ENCODE results near the gene LRRN1. TPM values are rescaled to one million over a fixed set of nuclear protein-coding genes. Genes with fewer than 3 reads are reported as not detected.

LRRN1 gene
- total RNA-seq, 1 experiment from 2014 or later = not detected

DNA sequence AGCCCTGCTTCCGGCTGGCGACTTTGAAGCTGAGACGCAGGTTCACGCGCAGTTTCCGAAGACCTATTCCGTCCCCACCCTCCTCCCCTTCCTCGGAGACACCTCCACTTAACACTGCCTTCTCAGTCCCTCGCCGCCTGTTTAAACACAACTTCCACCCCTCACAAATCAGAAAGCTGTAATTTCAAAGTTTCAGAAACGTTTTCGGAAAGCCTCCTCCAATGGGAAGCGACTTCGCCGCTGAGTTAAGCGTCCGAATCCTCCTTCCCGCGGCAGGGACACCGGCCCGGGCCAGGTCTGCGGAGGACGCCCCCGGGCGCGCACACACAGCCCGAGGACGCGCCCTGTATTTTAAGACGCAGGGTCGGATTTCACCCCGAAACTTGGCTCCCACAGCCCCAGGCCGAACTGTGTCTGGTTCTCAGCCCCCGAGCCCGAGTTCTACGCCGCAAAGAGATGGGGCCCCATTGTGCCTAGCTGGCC lies 559 bp upstream of the LRRN1 start:
- no TSS peak for BruUV-seq (replicated peaks)
- TF ChIP-seq EZH2phosphoT487 (IDR thresholded peaks at IDR 0.05; ENCODE audit: borderline replicate concordance, low read length) (no peak), EZH2 (IDR thresholded peaks at IDR 0.05; ENCODE audit: low read length, unreplicated experiment) (no peak)
- TF ChIP-seq, protein P1, sequence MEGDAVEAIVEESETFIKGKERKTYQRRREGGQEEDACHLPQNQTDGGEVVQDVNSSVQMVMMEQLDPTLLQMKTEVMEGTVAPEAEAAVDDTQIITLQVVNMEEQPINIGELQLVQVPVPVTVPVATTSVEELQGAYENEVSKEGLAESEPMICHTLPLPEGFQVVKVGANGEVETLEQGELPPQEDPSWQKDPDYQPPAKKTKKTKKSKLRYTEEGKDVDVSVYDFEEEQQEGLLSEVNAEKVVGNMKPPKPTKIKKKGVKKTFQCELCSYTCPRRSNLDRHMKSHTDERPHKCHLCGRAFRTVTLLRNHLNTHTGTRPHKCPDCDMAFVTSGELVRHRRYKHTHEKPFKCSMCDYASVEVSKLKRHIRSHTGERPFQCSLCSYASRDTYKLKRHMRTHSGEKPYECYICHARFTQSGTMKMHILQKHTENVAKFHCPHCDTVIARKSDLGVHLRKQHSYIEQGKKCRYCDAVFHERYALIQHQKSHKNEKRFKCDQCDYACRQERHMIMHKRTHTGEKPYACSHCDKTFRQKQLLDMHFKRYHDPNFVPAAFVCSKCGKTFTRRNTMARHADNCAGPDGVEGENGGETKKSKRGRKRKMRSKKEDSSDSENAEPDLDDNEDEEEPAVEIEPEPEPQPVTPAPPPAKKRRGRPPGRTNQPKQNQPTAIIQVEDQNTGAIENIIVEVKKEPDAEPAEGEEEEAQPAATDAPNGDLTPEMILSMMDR (conservative IDR thresholded peaks at IDR 0.05; ENCODE audit: low read depth, low read length) = no peak

DNA sequence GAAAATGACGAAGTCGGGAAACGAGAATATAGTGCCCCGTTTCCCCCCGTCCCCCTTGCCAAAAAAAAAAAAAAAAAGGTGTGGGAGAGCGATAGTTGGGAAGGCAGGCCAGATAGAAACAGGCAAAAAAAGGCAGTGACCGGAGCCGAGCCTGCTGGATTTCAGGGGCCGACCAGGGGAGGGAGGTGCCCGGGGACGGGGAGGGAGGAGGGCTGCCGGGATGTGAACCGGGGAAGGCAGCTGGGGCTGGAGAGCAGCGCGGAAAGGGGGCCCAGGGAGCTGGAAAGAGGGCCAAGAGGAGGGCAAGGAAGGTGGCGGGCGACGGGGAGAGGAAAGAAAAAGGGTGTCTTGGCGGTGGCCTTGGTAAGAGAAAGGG lies 837 bp downstream of the LRRN1 start:
- no peaks in the 10 kb centered on the region for H3K27me3 ChIP-seq (ENCODE audit: low read length)
- H3K27ac ChIP-seq (ENCODE audit: low read length) = no peak overlapping the region
- DNase-seq (no peak), ATAC-seq (no peak)
- no peak overlapping the region for H3K4me2 ChIP-seq (ENCODE audit: low read length)
- H3K9ac ChIP-seq (ENCODE audit: low read length) = no peak overlapping the region
- POLR2A ChIA-PET (ENCODE audit: unreplicated experiment) = no interaction called here
- CTCF ChIA-PET = no interaction called here
- no peak overlapping the region for H2AFZ ChIP-seq (ENCODE audit: low read length)
- TF ChIP-seq, protein P1 (conservative IDR thresholded peaks at IDR 0.05; ENCODE audit: low read depth, low read length) = no peak
- no peak for TF ChIP-seq EZH2 (IDR thresholded peaks at IDR 0.05; ENCODE audit: low read length, unreplicated experiment)
- TF ChIP-seq EZH2phosphoT487 (IDR thresholded peaks at IDR 0.05; ENCODE audit: borderline replicate concordance, low read length) = no peak
- no peaks in the 10 kb centered on the region for H3K9me2 ChIP-seq (replicated peaks; ENCODE audit: low read length)
- no peak overlapping the region for H3K4me3 ChIP-seq (ENCODE audit: low read length)
- no peaks in the 10 kb centered on the region for H4K20me1 ChIP-seq (ENCODE audit: low read length)
- H3K9me3 ChIP-seq (ENCODE audit: low read length) = peaks cover 10% of the 10 kb centered on the region
- H3K79me2 ChIP-seq (ENCODE audit: low read length) = no peaks in the 10 kb centered on the region
- no peaks in the 10 kb centered on the region for H3K36me3 ChIP-seq (ENCODE audit: low read depth, low read length)
- no peaks in the 10 kb centered on the region for H3F3A ChIP-seq (ENCODE audit: low read length, unreplicated experiment)
- H3K4me1 ChIP-seq (ENCODE audit: insufficient read depth, low read length) = no peaks in the 10 kb centered on the region
- intact Hi-C loops (cut with micrococcal nuclease) = no loop called here
- BruUV-seq (replicated peaks) = no TSS peak

More for the DNA sequence above, 559 bp upstream of the LRRN1 start:
- peaks cover 17% of the 10 kb centered on the region for H3K9me3 ChIP-seq (ENCODE audit: low read length)
- intact Hi-C loops (cut with micrococcal nuclease) = no loop called here
- no peak overlapping the region for H3K27ac ChIP-seq (ENCODE audit: low read length)
- no peak overlapping the region for H3K4me3 ChIP-seq (ENCODE audit: low read length)
- H2AFZ ChIP-seq (ENCODE audit: low read length) = no peak overlapping the region
- POLR2A ChIA-PET (ENCODE audit: unreplicated experiment) = no interaction called here
- no peaks in the 10 kb centered on the region for H3K9me2 ChIP-seq (replicated peaks; ENCODE audit: low read length)
- H3K36me3 ChIP-seq (ENCODE audit: low read depth, low read length) = no peaks in the 10 kb centered on the region
- ATAC-seq (no peak), DNase-seq (no peak)
- H4K20me1 ChIP-seq (ENCODE audit: low read length) = no peaks in the 10 kb centered on the region
- CTCF ChIA-PET = no interaction called here
- H3F3A ChIP-seq (ENCODE audit: low read length, unreplicated experiment) = no peaks in the 10 kb centered on the region
- no peaks in the 10 kb centered on the region for H3K79me2 ChIP-seq (ENCODE audit: low read length)
- no peak overlapping the region for H3K4me2 ChIP-seq (ENCODE audit: low read length)
- H3K4me1 ChIP-seq (ENCODE audit: insufficient read depth, low read length) = no peaks in the 10 kb centered on the region
- no peak overlapping the region for H3K9ac ChIP-seq (ENCODE audit: low read length)
- H3K27me3 ChIP-seq (ENCODE audit: low read length) = no peaks in the 10 kb centered on the region

DNA sequence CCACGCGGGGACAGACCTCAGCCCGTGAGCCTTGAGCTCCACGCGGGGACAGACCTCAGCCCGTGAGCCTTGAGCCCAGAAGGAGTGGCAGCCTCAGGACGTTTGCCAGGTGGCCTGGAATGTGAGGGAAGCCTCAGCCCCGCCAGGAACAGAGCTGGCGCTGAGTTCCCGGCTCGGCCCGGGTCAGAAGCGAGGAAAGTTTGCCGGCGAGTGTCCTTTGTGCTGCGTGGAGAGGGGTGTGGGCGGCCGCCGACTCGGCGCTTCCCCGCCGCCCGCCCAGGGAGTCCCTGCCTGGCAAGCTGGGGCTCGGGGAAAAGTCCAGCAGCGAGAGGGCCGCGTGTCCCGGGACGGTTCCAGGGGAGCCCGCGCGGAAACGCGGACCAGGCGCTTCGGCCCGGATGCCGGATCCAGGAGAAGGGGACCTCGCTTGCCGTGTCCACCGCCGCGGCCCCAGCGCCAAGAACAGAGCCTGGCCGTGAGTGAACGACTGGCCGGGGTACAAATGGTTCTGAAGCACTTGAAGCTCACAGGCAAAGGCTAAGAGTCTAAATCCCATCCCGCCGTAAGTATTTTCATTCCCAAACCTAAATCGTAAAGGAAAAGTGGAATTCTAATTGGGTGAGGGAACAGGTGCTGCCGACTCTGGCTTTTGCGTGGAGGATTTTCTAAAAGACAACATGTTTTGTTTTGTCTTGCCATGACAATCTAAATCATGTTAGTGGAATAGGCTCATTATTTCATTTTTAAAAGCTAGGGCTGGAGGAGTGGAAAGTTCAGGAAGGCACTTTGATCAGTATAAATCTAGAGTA lies 1.7 kb downstream of the LRRN1 start:
- H4K20me1 ChIP-seq (ENCODE audit: low read length) = no peaks in the 10 kb centered on the region
- DNase-seq (no peak), ATAC-seq (no peak)
- TF ChIP-seq, protein P1 (conservative IDR thresholded peaks at IDR 0.05; ENCODE audit: low read depth, low read length) = no peak
- BruUV-seq (replicated peaks) = no TSS peak
- peaks cover 8% of the 10 kb centered on the region for H3K9me3 ChIP-seq (ENCODE audit: low read length)
- H3K4me3 ChIP-seq (ENCODE audit: low read length) = no peak overlapping the region
- H2AFZ ChIP-seq (ENCODE audit: low read length) = no peak overlapping the region
- ChIA-PET POLR2A (ENCODE audit: unreplicated experiment) (no interaction called here), CTCF (no interaction called here)
- H3K9ac ChIP-seq (ENCODE audit: low read length) = no peak overlapping the region
- H3K9me2 ChIP-seq (replicated peaks; ENCODE audit: low read length) = no peaks in the 10 kb centered on the region
- H3F3A ChIP-seq (ENCODE audit: low read length, unreplicated experiment) = no peaks in the 10 kb centered on the region
- intact Hi-C loops (cut with micrococcal nuclease) = no loop called here
- H3K27me3 ChIP-seq (ENCODE audit: low read length) = no peaks in the 10 kb centered on the region
- H3K4me1 ChIP-seq (ENCODE audit: insufficient read depth, low read length) = no peaks in the 10 kb centered on the region
- H3K79me2 ChIP-seq (ENCODE audit: low read length) = no peaks in the 10 kb centered on the region
- no peak overlapping the region for H3K27ac ChIP-seq (ENCODE audit: low read length)
- no peak overlapping the region for H3K4me2 ChIP-seq (ENCODE audit: low read length)
- H3K36me3 ChIP-seq (ENCODE audit: low read depth, low read length) = no peaks in the 10 kb centered on the region
